IMR-90 (cell line): Measurements from ENCODE around the gene PPP1CB. TPM values are rescaled to one million over a fixed set of nuclear protein-coding genes. Genes with fewer than 3 reads are reported as not detected.

Experiments used
- ATAC-seq: fragments of 200-7000 bp; cut with Tn5 transposase; 2 replicates; pipeline ENCODE4 v1.9.1; 2020; ENCODE audit warnings: low read depth, mild to moderate bottlenecking, moderate library complexity
- BruUV-seq: library from RNA; stranded (reverse); fragments of 400-500 nt; replicated peaks from 2 replicates; lab custom pipeline; 2021; lab: Mats Ljungman, UMichigan
- CTCF ChIA-PET: fragments of 300-600 bp; formaldehyde crosslinking; extraction: SDS; loops from one replicate; lab custom pipeline; 2021; ENCODE audit warnings: antibody characterized with exemption; lab: Yijun Ruan, JAX
- POLR2A ChIA-PET: fragments of 300-600 bp; sonication (Branson Sonifier 250); formaldehyde crosslinking; loops from one replicate; lab custom pipeline; 2022; ENCODE audit warnings: antibody characterized with exemption; ENCODE audit not compliant: unreplicated experiment; lab: Charles Lee
- DNase-seq: peaks from one replicate; pipeline ENCODE4 v3.0.0; 2013
- H2AFZ ChIP-seq: replicated peaks from 2 replicates; pipeline ENCODE3; 2013; ENCODE audit warnings: low read length, mild to moderate bottlenecking; ENCODE audit not compliant: poor library complexity
- H2AK5ac ChIP-seq: 2 replicates; pipeline ENCODE4 v1.6.1; 2013; ENCODE audit warnings: low read depth, low read length, inconsistent platforms
- H2AK9ac ChIP-seq: replicated peaks from 2 replicates; pipeline ENCODE3; 2013; ENCODE audit warnings: mild to moderate bottlenecking, low read depth, low read length, moderate library complexity; ENCODE audit not compliant: poor library complexity
- H2BK120ac ChIP-seq: 2 replicates; pipeline ENCODE4 v1.6.1; 2013; ENCODE audit warnings: low read depth, low read length, inconsistent platforms
- H2BK15ac ChIP-seq: 3 replicates; pipeline ENCODE4 v1.6.1; 2013; ENCODE audit warnings: low read depth, low read length, inconsistent platforms
- H2BK20ac ChIP-seq: 2 replicates; pipeline ENCODE4 v1.6.1; 2013; ENCODE audit warnings: low read depth, mild to moderate bottlenecking, inconsistent platforms, low read length, moderate library complexity
- H2BK5ac ChIP-seq: 2 replicates; pipeline ENCODE4 v1.6.1; 2013; ENCODE audit warnings: mild to moderate bottlenecking, low read depth, low read length, inconsistent platforms; ENCODE audit not compliant: poor library complexity, severe bottlenecking
- H3K14ac ChIP-seq: replicated peaks from 2 replicates; pipeline ENCODE4 v1.6.1; 2013; ENCODE audit warnings: low read depth, low read length, inconsistent platforms
- H3K18ac ChIP-seq: 2 replicates; pipeline ENCODE4 v1.6.1; 2013; ENCODE audit warnings: low read depth, low read length, control low read depth
- H3K23ac ChIP-seq: 2 replicates; pipeline ENCODE4 v1.6.1; 2013; ENCODE audit warnings: low read depth, low read length, inconsistent platforms
- H3K27ac ChIP-seq: 2 replicates; pipeline ENCODE4 v1.5.1; 2013; ENCODE audit warnings: mild to moderate bottlenecking, control low read depth, low read length; ENCODE audit not compliant: insufficient read depth
- H3K27me3 ChIP-seq: 2 replicates; pipeline ENCODE4 v1.6.1; 2013; ENCODE audit warnings: low read length; ENCODE audit not compliant: control insufficient read depth, insufficient read depth
- H3K36me3 ChIP-seq: 2 replicates; pipeline ENCODE4 v1.6.1; 2013; ENCODE audit warnings: low read length, mixed read lengths; ENCODE audit not compliant: control insufficient read depth, insufficient read depth
- H3K4ac ChIP-seq: 2 replicates; pipeline ENCODE4 v1.6.1; 2013; ENCODE audit warnings: low read depth, low read length, inconsistent platforms
- H3K4me1 ChIP-seq: 2 replicates; pipeline ENCODE4 v1.6.1; 2013; ENCODE audit warnings: low read length, mixed read lengths; ENCODE audit not compliant: control insufficient read depth, insufficient read depth
- H3K4me2 ChIP-seq: 2 replicates; pipeline ENCODE4 v1.6.1; 2013; ENCODE audit warnings: low read depth, mild to moderate bottlenecking, control low read depth, low read length, moderate library complexity
- H3K4me3 ChIP-seq: 2 replicates; pipeline ENCODE4 v1.5.1; 2013; ENCODE audit warnings: low read depth, mild to moderate bottlenecking, control low read depth, low read length, moderate library complexity; ENCODE audit not compliant: insufficient read depth
- H3K56ac ChIP-seq: 2 replicates; pipeline ENCODE4 v1.6.1; 2013; ENCODE audit warnings: low read length, inconsistent platforms; ENCODE audit not compliant: insufficient read depth; ENCODE audit errors: extremely low read depth
- H3K79me1 ChIP-seq, 2 experiments: 2 replicates each; pipeline ENCODE4 v1.6.1; 2013; ENCODE audit warnings: low read length in 2 of 2, inconsistent platforms in 1 of 2, low read depth in 1 of 2
- H3K9ac ChIP-seq: 2 replicates; pipeline ENCODE4 v1.6.1; 2013; ENCODE audit warnings: low read depth, low read length, control low read depth
- H3K9me1 ChIP-seq: 2 replicates; pipeline ENCODE4 v1.6.1; 2013; ENCODE audit warnings: low read length, inconsistent platforms; ENCODE audit not compliant: insufficient read depth
- H3K9me3 ChIP-seq: 2 replicates; pipeline ENCODE4 v1.6.1; 2013; ENCODE audit warnings: low read length; ENCODE audit not compliant: control insufficient read depth, insufficient read depth
- H4K20me1 ChIP-seq: 2 replicates; pipeline ENCODE4 v1.6.1; 2013; ENCODE audit warnings: low read length, inconsistent platforms; ENCODE audit not compliant: insufficient read depth
- H4K5ac ChIP-seq: 2 replicates; pipeline ENCODE4 v1.6.1; 2013; ENCODE audit warnings: mild to moderate bottlenecking, low read depth, low read length, control low read depth
- H4K8ac ChIP-seq, 2 experiments: 2 replicates each; pipeline ENCODE4 v1.6.1; 2013; ENCODE audit warnings: low read depth in 2 of 2, low read length in 2 of 2, control low read depth in 1 of 2, inconsistent platforms in 1 of 2
- H4K91ac ChIP-seq: 2 replicates; pipeline ENCODE4 v1.6.1; 2013; ENCODE audit warnings: low read depth, low read length, inconsistent platforms; ENCODE audit not compliant: insufficient read depth
- BHLHE40 ChIP-seq: fragments of 150-350 bp; IDR thresholded peaks from 2 replicates; pipeline ENCODE4 v1.6.1; 2016; ENCODE audit warnings: mild to moderate bottlenecking, low read depth, low read length
- CEBPB ChIP-seq: IDR thresholded peaks from 2 replicates; pipeline ENCODE4 v1.6.1; 2012; ENCODE audit warnings: low read depth, low read length, improper control_type of control experiment
- CHD1 ChIP-seq: IDR thresholded peaks from 2 replicates; pipeline ENCODE4 v1.6.1; 2012; ENCODE audit warnings: low read depth, low read length, improper control_type of control experiment
- CTCF ChIP-seq: conservative IDR thresholded peaks from 2 replicates; pipeline ENCODE4 v1.5.1; 2012; ENCODE audit warnings: mild to moderate bottlenecking, low read depth, low read length, improper control_type of control experiment
- ELK1 ChIP-seq: fragments of 150-350 bp; IDR thresholded peaks from 2 replicates; pipeline ENCODE4 v1.6.1; 2016; ENCODE audit warnings: low read depth, mild to moderate bottlenecking, low read length, moderate library complexity, borderline replicate concordance
- FOS ChIP-seq: fragments of 150-350 bp; IDR thresholded peaks from 2 replicates; pipeline ENCODE4 v1.6.1; 2016; ENCODE audit warnings: low read depth, low read length
- MAFK ChIP-seq: IDR thresholded peaks from 2 replicates; pipeline ENCODE4 v1.6.1; 2012; ENCODE audit warnings: low read depth, low read length, improper control_type of control experiment
- MAZ ChIP-seq: IDR thresholded peaks from 2 replicates; pipeline ENCODE4 v1.6.1; 2012; ENCODE audit warnings: low read depth, mild to moderate bottlenecking, low read length, improper control_type of control experiment, moderate library complexity, borderline replicate concordance
- MXI1 ChIP-seq: IDR thresholded peaks from 2 replicates; pipeline ENCODE4 v1.6.1; 2012; ENCODE audit warnings: low read depth, mild to moderate bottlenecking, low read length, moderate library complexity, borderline replicate concordance
- NFE2L2 ChIP-seq: fragments of 150-350 bp; IDR thresholded peaks from 2 replicates; pipeline ENCODE4 v1.6.1; 2016; ENCODE audit warnings: low read depth, mild to moderate bottlenecking, low read length
- POLR2A ChIP-seq: IDR thresholded peaks from 2 replicates; pipeline ENCODE4 v1.6.1; 2012; ENCODE audit warnings: mild to moderate bottlenecking, low read depth, low read length
- RAD21 ChIP-seq: IDR thresholded peaks from 2 replicates; pipeline ENCODE4 v1.6.1; 2012; ENCODE audit warnings: low read length, improper control_type of control experiment
- RCOR1 ChIP-seq: IDR thresholded peaks from 2 replicates; pipeline ENCODE4 v1.6.1; 2012; ENCODE audit warnings: mild to moderate bottlenecking, low read length, improper control_type of control experiment; ENCODE audit not compliant: insufficient replicate concordance
- RFX5 ChIP-seq: IDR thresholded peaks from 2 replicates; pipeline ENCODE4 v1.8.0; 2012; ENCODE audit warnings: low read depth, mild to moderate bottlenecking, low read length, moderate library complexity
- SMC3 ChIP-seq: fragments of 150-350 bp; IDR thresholded peaks from 2 replicates; pipeline ENCODE4 v1.6.1; 2016; ENCODE audit warnings: low read depth, mild to moderate bottlenecking, antibody characterized with exemption, low read length, moderate library complexity
- USF2 ChIP-seq: fragments of 150-350 bp; IDR thresholded peaks from 2 replicates; pipeline ENCODE4 v1.6.1; 2017; ENCODE audit warnings: mild to moderate bottlenecking, antibody characterized with exemption, low read length, low read depth
- WGBS, 2 experiments: methylation state at CpG; one replicate each; pipeline versions ENCODE4 v1.1.5 to v1.1.7; 2013; ENCODE audit warnings: missing lambda C conversion rate in 2 of 2; ENCODE audit not compliant: insufficient read length in 1 of 2; ENCODE audit errors: extremely low coverage in 2 of 2; 5-methylcytosine and 5-hydroxymethylcytosine counted together
- dilution Hi-C: fragments of 300-500 bp; cut with HindIII; formaldehyde crosslinking; loops from one replicate; pipeline ENCODE4 v1.14.3; 2018; ENCODE audit warnings: low sequenced_read_pairs; ENCODE audit not compliant: unreplicated experiment
- in situ Hi-C: fragments of 300-500 bp; cut with MboI; formaldehyde crosslinking; loops from 3 replicates; pipeline ENCODE4 v1.14.3; 2019; ENCODE audit warnings: low sequenced_read_pairs, inconsistent platforms, mixed read lengths
- intact Hi-C: fragments of 100-400 bp; cut with micrococcal nuclease; formaldehyde crosslinking; loops from 2 replicates; pipeline ENCODE4 v1.10.0; 2022
- polyA plus RNA-seq, 3 experiments: library from polyadenylated mRNA; depleted of rRNA; stranded (reverse); fragments of >200 nt; gene quantifications; 2 replicates each; pipeline ENCODE4 v1.2.3, GENCODE V29; 2012; ENCODE audit warnings: low replicate concordance in 1 of 3
- total RNA-seq: library from RNA; depleted of rRNA; stranded (reverse); fragments of >200 nt; gene quantifications from 2 replicates; pipeline ENCODE4 v1.2.3, GENCODE V29; 2012

The PPP1CB gene
- total and polyA plus RNA-seq, 2 of the 4 experiments (the other 2 are of a cell fraction): 37.7 to 111 TPM

- no peak overlapping the region for H2BK15ac ChIP-seq
- DNase-seq (peak; percentile 49), ATAC-seq (peak; percentile 21)
- H2BK120ac ChIP-seq: no peak overlapping the region
- ChIA-PET CTCF (no interaction called here), POLR2A (no interaction called here)
- no peak overlapping the region for H4K91ac ChIP-seq
- H3K18ac ChIP-seq: no peak overlapping the region
- WGBS, 2 experiments: no CpG with 5 or more reads among the region's 2 CpGs
- H3K56ac ChIP-seq: no peak overlapping the region
- no peak overlapping the region for H3K4me3 ChIP-seq
- H3K36me3 ChIP-seq: no peaks in the 10 kb centered on the region
- H2AFZ ChIP-seq: no peak overlapping the region
- H3K4me1 ChIP-seq: no peaks in the 10 kb centered on the region
- no peaks in the 10 kb centered on the region for H4K20me1 ChIP-seq
- no peaks in the 10 kb centered on the region for H3K27me3 ChIP-seq
- H3K79me1 ChIP-seq: no peaks in the 10 kb centered on the region
- no peak overlapping the region for H4K5ac ChIP-seq
- H2BK20ac ChIP-seq: no peak overlapping the region
- in situ Hi-C loops (no loop called here), dilution Hi-C loops (no loop called here), intact Hi-C loops (no loop called here)
- no peak overlapping the region for H3K4ac ChIP-seq
- H3K9me3 ChIP-seq: no peaks in the 10 kb centered on the region
- no peak overlapping the region for H2AK5ac ChIP-seq
- H3K9me1 ChIP-seq: no peaks in the 10 kb centered on the region
- BruUV-seq: no TSS peak
- no peak overlapping the region for H2BK5ac ChIP-seq
- H3K4me2 ChIP-seq: no peak overlapping the region
- H3K23ac ChIP-seq: no peak overlapping the region
- TF ChIP-seq RCOR1 (no peak), NFE2L2 (peak; percentile 64), MAZ (no peak), SMC3 (no peak), FOS (peak; percentile 52), CHD1 (no peak), MXI1 (no peak), POLR2A (no peak), RAD21 (no peak), BHLHE40 (no peak), CTCF (no peak), ELK1 (no peak), RFX5 (no peak), CEBPB (no peak), USF2 (no peak), MAFK (0 out of 2 replicates have a peak, but pooled peaks have one; percentile 39)
- H4K8ac ChIP-seq: no peak overlapping the region
- no peak overlapping the region for H2AK9ac ChIP-seq
- H3K9ac ChIP-seq: no peak overlapping the region
- no peak overlapping the region for H3K14ac ChIP-seq
- H3K27ac ChIP-seq: no peak overlapping the region
These were observed 76.8 kb downstream of the PPP1CB start for GRCh38 chr2:28828382-28828781.
